Activated CD8-positive, alpha-beta memory T cell treated with anti-CD3 and anti-CD28 coated beads for 36 hours (primary cell): ENCODE results near the gene CIBAR2. TPM values are rescaled to one million over a fixed set of nuclear protein-coding genes. Genes with fewer than 3 reads are reported as not detected.

Experiments
- CTCF ChIA-PET: fragments of 350-600 bp; sonication (Branson Sonifier 250); formaldehyde crosslinking; loops from one replicate; lab custom pipeline; 2021; ENCODE audit warnings: antibody characterized with exemption; lab: Charles Lee
- POLR2A ChIA-PET: fragments of 350-600 bp; sonication (Branson Sonifier 250); formaldehyde crosslinking; loops from one replicate; lab custom pipeline; 2021; ENCODE audit warnings: antibody characterized with exemption; lab: Charles Lee
- total RNA-seq, 2 experiments: library from RNA; stranded (reverse); gene quantifications; one replicate each; pipeline ENCODE4 v1.2.3, GENCODE V29; 2021

CIBAR2 gene
- total RNA-seq = not detected

GRCh38 chr16:85112364-85112763, at the start of gene CIBAR2:
TSS of gene CIBAR2 (minus strand) at chr16:85112472. CDS start at chr16:85112352, 120 bp downstream.
- ChIA-PET CTCF (no interaction called here), POLR2A (no interaction called here)

- CTCF ChIA-PET = no interaction called here
These were observed 47.1 kb upstream of the CIBAR2 start for GRCh38 chr16:85159179-85159980.

GRCh38 chr16:85158743-85159178, 46.5 kb upstream of the CIBAR2 start:
- CTCF ChIA-PET = no interaction called here
- POLR2A ChIA-PET = no interaction called here

More at GRCh38 chr16:85159179-85159980, 47.1 kb upstream of the CIBAR2 start:
- POLR2A ChIA-PET = interaction anchor here (0.6 kb wide), 1 partner anchor 387 kb away, joined by 3 read pairs; no protein-coding TSS in a partner anchor

GRCh38 chr16:85157813-85158742, 45.8 kb upstream of the CIBAR2 start:
- ChIA-PET POLR2A (no interaction called here), CTCF (no interaction called here)

GRCh38 chr16:85157372-85157771, 45.1 kb upstream of the CIBAR2 start:
- POLR2A ChIA-PET = no interaction called here
- CTCF ChIA-PET = no interaction called here

- ChIA-PET POLR2A (no interaction called here), CTCF (no interaction called here)
These were observed 44.6 kb upstream of the CIBAR2 start for GRCh38 chr16:85156869-85157268.

- CTCF ChIA-PET = no interaction called here
- POLR2A ChIA-PET = no interaction called here
These were observed 44.2 kb upstream of the CIBAR2 start for GRCh38 chr16:85156440-85156839.

- ChIA-PET POLR2A (no interaction called here), CTCF (interaction anchor here (0.9 kb wide), 1 partner anchor 39 kb away, joined by 4 read pairs; no protein-coding TSS in a partner anchor)
These were observed 41.4 kb upstream of the CIBAR2 start for GRCh38 chr16:85153656-85154091.

- ChIA-PET CTCF (interaction anchor here (0.9 kb wide), 1 partner anchor 38 kb away, joined by 4 read pairs; no protein-coding TSS in a partner anchor), POLR2A (no interaction called here)
These were observed 40.8 kb upstream of the CIBAR2 start for GRCh38 chr16:85153046-85153445.

GRCh38 chr16:85152414-85153030, 40.2 kb upstream of the CIBAR2 start:
- POLR2A ChIA-PET = no interaction called here
- CTCF ChIA-PET = interaction anchor here (0.9 kb wide), 1 partner anchor 38 kb away, joined by 4 read pairs; no protein-coding TSS in a partner anchor

- POLR2A ChIA-PET = no interaction called here
- CTCF ChIA-PET = no interaction called here
These were observed 39.5 kb upstream of the CIBAR2 start for GRCh38 chr16:85151603-85152413.

GRCh38 chr16:85151079-85151602, 38.9 kb upstream of the CIBAR2 start:
- CTCF ChIA-PET = no interaction called here

GRCh38 chr16:85150331-85150940, 38.2 kb upstream of the CIBAR2 start:
- ChIA-PET CTCF (no interaction called here), POLR2A (no interaction called here)

More at GRCh38 chr16:85151079-85151602, 38.9 kb upstream of the CIBAR2 start:
- POLR2A ChIA-PET = no interaction called here

- ChIA-PET CTCF (interaction anchor here (0.6 kb wide), 1 partner anchor 1313 kb away, joined by 3 read pairs; no protein-coding TSS in a partner anchor), POLR2A (no interaction called here)
These were observed 37.5 kb upstream of the CIBAR2 start for GRCh38 chr16:85149776-85150175.

GRCh38 chr16:85148931-85149330, 36.7 kb upstream of the CIBAR2 start:
- ChIA-PET CTCF (interaction anchor here (0.6 kb wide), 1 partner anchor 1314 kb away, joined by 3 read pairs; no protein-coding TSS in a partner anchor), POLR2A (no interaction called here)

GRCh38 chr16:85146922-85147651, 34.8 kb upstream of the CIBAR2 start:
- CTCF ChIA-PET = no interaction called here
- POLR2A ChIA-PET = no interaction called here

GRCh38 chr16:85146532-85146797, 34.2 kb upstream of the CIBAR2 start:
- POLR2A ChIA-PET = no interaction called here
- CTCF ChIA-PET = no interaction called here
